Measurements from ENCODE around the gene IGSF8.

IGSF8 gene

DNA sequence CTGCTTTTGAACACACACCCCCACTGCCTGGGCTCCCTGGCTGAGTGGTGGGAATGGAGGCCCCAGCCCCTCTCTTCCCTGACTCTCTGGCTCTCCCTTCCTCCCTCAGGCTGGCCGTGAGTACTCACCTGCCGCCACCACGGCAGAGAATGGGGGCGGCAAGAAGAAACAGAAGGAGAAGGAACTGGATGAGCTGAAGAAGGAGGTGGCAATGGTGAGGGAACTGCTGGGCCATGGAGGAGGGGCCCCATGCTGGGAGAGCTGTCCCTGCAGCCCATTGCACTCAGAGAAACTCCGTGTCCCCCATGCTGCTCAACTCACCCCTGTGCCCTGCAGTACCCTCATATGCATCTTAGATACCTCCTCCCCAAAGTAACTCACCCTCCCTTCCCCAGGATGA is 22.4 kb upstream of the IGSF8 start:
- no peak overlapping the region for H3K27ac ChIP-seq
- TF ChIP-seq ZFX (IDR thresholded peaks at IDR 0.05): no peak
- TF ChIP-seq, protein P1, sequence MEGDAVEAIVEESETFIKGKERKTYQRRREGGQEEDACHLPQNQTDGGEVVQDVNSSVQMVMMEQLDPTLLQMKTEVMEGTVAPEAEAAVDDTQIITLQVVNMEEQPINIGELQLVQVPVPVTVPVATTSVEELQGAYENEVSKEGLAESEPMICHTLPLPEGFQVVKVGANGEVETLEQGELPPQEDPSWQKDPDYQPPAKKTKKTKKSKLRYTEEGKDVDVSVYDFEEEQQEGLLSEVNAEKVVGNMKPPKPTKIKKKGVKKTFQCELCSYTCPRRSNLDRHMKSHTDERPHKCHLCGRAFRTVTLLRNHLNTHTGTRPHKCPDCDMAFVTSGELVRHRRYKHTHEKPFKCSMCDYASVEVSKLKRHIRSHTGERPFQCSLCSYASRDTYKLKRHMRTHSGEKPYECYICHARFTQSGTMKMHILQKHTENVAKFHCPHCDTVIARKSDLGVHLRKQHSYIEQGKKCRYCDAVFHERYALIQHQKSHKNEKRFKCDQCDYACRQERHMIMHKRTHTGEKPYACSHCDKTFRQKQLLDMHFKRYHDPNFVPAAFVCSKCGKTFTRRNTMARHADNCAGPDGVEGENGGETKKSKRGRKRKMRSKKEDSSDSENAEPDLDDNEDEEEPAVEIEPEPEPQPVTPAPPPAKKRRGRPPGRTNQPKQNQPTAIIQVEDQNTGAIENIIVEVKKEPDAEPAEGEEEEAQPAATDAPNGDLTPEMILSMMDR (conservative IDR thresholded peaks at IDR 0.05): no peak

DNA sequence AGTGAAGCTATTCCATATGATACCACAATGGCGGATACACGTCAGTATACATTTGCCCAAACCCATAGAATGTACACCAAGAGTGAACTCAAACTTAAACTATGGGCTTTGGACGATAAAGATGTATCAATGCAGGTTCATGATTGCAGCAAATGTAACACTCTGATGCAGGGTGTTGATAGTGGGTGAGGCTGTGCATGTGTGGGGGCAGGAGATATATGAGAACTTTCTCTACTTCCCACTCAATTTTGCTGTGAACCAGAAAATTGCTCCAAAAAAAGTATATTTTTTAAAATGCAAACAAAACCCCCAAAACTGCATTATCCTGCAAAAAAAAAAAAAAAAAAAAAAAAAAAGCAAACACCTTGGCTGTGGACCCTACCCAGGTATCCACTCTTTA is 20.5 kb upstream of the IGSF8 start:
- no peak overlapping the region for H3K27ac ChIP-seq
- TF ChIP-seq, protein P1 (conservative IDR thresholded peaks at IDR 0.05): no peak
- TF ChIP-seq ZFX (IDR thresholded peaks at IDR 0.05): no peak

DNA sequence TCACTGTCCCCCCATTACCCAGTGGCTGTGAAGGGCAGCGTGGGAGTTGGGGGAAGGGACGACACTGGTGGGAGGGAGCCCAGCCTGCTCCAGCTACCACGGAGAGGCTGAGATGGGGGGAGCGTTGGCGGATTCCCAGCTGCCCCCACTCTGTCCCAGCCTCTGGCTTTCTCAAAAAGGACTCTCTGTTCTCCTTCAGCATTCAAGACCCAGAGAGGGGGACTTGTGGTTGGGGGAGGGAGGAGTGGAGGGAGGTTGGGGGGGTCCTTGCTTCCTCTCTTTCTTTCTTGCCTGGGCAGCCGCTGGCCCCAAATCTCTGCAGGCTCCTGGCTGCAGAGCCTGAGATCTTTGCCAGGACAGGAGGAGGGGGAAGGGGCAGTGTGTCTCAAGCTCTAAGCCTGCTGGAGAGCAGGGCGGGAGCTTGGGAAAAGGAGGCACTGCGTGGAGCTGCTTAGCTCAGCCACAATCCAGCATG is 19.3 kb upstream of the IGSF8 start:
- no peak for TF ChIP-seq ZFX (IDR thresholded peaks at IDR 0.05)
- TF ChIP-seq, protein P1 (conservative IDR thresholded peaks at IDR 0.05): no peak
- no peak overlapping the region for H3K27ac ChIP-seq

DNA sequence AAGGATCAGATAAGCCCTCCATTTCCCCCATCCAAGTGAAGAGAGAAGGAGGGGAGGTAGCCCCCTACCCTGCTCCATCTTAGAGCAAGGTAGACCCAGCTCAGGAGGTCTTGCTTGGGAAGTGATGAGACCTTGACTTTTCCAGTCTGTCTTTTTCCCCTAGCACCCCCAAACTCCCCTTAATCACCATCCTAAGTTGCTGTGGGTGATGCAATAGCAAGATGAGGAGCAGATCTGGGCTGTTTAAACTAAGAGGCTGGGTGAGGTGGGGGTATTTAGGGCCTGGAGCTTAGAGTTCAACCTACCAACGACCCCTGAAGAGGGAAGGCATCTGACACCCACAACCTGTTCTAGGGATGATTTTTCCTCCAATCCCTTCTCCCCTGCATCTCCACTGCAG is 18.9 kb upstream of the IGSF8 start:
- no peak for TF ChIP-seq ZFX (IDR thresholded peaks at IDR 0.05)
- TF ChIP-seq, protein P1 (conservative IDR thresholded peaks at IDR 0.05): no peak
- no peak overlapping the region for H3K27ac ChIP-seq

DNA sequence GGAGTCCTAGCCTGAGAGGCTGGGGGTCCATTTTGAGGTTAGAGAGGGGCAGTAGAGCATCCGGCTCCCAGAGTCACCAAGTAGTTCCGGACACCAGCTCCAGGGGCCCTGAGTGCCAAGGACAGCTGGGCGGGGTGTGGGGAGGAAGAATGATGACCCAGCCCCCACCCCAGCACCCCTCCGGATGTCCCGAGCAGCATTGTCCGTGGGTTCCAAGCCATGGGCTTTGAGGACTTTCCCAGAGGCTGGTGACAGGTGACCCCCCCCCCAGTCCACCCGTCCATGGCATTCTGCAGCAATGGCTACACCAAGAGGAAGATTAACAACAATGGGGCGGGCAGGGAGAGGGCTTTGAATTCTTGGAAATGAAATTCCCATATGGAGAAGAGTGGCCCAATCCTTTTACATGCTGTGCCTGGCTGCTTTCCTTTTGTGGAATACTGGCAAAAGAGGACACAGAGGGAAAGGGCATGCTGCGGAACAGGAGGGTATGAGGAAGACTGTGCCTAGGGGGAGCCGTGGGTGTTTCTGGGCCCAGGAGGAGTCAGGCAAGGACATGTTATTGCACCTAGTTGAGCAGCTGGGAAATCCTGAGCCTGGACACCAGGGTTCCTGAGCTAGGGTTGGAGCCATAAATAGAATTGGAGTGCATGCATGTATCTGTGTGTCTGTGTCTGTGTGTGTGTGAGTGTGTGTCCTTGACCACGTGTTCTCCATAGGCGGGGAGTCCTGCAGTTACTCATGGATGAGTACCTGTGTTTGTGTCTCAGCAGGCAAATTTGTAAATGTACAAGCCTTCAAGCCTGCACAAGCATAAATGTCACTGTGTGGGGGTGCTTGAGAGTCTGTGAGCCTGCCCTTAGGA is 18.1 kb upstream of the IGSF8 start:
- TF ChIP-seq, protein P1 (conservative IDR thresholded peaks at IDR 0.05): no peak
- no peak for TF ChIP-seq ZFX (IDR thresholded peaks at IDR 0.05)
- no peak overlapping the region for H3K27ac ChIP-seq

DNA sequence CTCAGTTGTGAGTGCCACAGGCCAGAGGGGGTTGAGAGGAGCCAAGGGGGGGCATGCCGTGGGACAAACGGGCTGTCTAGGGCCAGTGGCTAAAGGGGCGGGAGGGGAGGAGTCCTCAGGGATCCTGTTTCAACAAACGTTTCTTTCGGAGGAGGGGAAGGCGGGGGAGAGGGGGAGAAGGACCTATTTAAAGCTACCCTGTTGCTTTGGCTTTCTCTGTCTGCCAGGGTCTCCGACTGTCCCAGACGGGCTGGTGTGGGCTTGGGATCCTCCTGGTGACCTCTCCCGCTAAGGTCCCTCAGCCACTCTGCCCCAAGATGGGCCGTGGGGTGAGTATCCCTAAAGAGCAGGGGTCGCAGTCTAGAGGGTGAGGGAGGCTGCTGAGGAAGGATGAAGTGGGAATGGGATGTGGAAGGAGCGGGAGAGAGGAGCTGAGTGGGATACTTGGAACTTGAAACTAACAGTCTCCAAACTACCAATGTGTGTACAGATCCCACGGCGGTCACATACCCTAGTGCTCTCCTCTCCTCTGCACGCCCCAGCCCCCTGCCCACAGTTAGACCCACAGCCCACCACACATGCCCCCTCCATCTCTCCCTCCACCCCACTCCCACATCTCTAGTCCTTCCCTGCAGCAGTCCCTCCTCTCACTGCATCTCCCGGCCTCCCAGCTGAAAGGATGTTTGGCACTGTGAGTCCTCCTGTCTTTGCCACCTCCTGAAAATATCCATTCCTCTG is 17.3 kb upstream of the IGSF8 start, which contains the start of gene ATP1A2:
ATP1A2 (plus strand) TSS at position 215 of the 738 bp plus-strand sequence; CDS start at position 318, 103 bp downstream.
- TF ChIP-seq, protein P1 (conservative IDR thresholded peaks at IDR 0.05): no peak
- TF ChIP-seq ZFX (IDR thresholded peaks at IDR 0.05): no peak
- no peak within 1 kb of the TSS for H3K27ac ChIP-seq

DNA sequence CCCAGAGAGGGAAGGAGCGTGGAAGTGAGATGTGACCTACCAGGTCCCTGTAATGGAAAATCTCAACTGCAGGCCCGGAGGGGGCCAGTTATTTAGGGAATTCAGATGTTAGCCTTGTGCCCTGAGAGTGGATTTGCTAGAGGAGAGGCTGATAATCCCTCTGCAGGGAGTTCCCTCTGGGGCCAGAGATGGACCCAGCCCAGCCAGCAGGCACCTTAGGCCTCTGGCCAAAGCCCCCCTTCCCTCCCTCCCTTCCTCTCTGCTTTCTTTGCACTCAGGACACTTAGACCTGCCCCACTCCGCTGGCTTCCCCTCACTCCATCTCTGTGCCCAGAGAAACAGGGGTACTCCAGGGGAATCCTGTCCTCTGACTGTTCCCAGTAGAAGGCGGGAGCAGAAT is 15.7 kb upstream of the IGSF8 start:
- no peak overlapping the region for H3K27ac ChIP-seq
- TF ChIP-seq, protein P1 (conservative IDR thresholded peaks at IDR 0.05): no peak
- no peak for TF ChIP-seq ZFX (IDR thresholded peaks at IDR 0.05)

Measured in C4-2B (cell line).